ENCODE data around the gene IBA57.

IBA57 gene

GRCh38 chr1:228142701-228143136, 22.9 kb upstream of the IBA57 start:
- Histone ChIP-seq H3K36me3 (ENCODE audit: control insufficient read depth, insufficient read depth, low read length) (peaks cover 20% of the 10 kb centered on the region), H3K4me3 (replicated peaks; ENCODE audit: low read depth, low read length) (no peak overlapping the region), H3K27me3 (replicated peaks; ENCODE audit: control insufficient read depth, insufficient read depth, low read length) (no peaks in the 10 kb centered on the region)
- no peak for TF ChIP-seq CTCF (IDR thresholded peaks at IDR 0.05; ENCODE audit: insufficient read depth, low read length, poor library complexity, severe bottlenecking)
- DNase-seq (ENCODE audit: extremely low read depth, insufficient read length) = no peak

- Histone ChIP-seq H3K4me3 (replicated peaks; ENCODE audit: low read depth, low read length) (no peak overlapping the region), H3K36me3 (ENCODE audit: control insufficient read depth, insufficient read depth, low read length) (peaks cover 27% of the 10 kb centered on the region), H3K27me3 (replicated peaks; ENCODE audit: control insufficient read depth, insufficient read depth, low read length) (no peaks in the 10 kb centered on the region)
- TF ChIP-seq CTCF (IDR thresholded peaks at IDR 0.05; ENCODE audit: insufficient read depth, low read length, poor library complexity, severe bottlenecking) = no peak
- DNase-seq (ENCODE audit: extremely low read depth, insufficient read length) = no peak
Measured at GRCh38 chr1:228143480-228144192, 22.0 kb upstream of the IBA57 start.

- no peak overlapping the region for H3K4me3 ChIP-seq (replicated peaks; ENCODE audit: low read depth, low read length)
- peaks cover 32% of the 10 kb centered on the region for H3K36me3 ChIP-seq (ENCODE audit: control insufficient read depth, insufficient read depth, low read length)
- no peak for TF ChIP-seq CTCF (IDR thresholded peaks at IDR 0.05; ENCODE audit: insufficient read depth, low read length, poor library complexity, severe bottlenecking)
- no peaks in the 10 kb centered on the region for H3K27me3 ChIP-seq (replicated peaks; ENCODE audit: control insufficient read depth, insufficient read depth, low read length)
- DNase-seq (ENCODE audit: extremely low read depth, insufficient read length) = no peak
Measured at GRCh38 chr1:228144193-228144992, 21.2 kb upstream of the IBA57 start.

- no peaks in the 10 kb centered on the region for H3K27me3 ChIP-seq (replicated peaks; ENCODE audit: control insufficient read depth, insufficient read depth, low read length)
- no peak overlapping the region for H3K4me3 ChIP-seq (replicated peaks; ENCODE audit: low read depth, low read length)
- H3K36me3 ChIP-seq (ENCODE audit: control insufficient read depth, insufficient read depth, low read length) = peaks cover 32% of the 10 kb centered on the region
- no peak for TF ChIP-seq CTCF (IDR thresholded peaks at IDR 0.05; ENCODE audit: insufficient read depth, low read length, poor library complexity, severe bottlenecking)
- no peak for DNase-seq (ENCODE audit: extremely low read depth, insufficient read length)
Measured at GRCh38 chr1:228144993-228145343, 20.6 kb upstream of the IBA57 start.

GRCh38 chr1:228145463-228146416, 19.9 kb upstream of the IBA57 start:
- H3K27me3 ChIP-seq (replicated peaks; ENCODE audit: control insufficient read depth, insufficient read depth, low read length) = no peaks in the 10 kb centered on the region
- H3K4me3 ChIP-seq (replicated peaks; ENCODE audit: low read depth, low read length) = no peak overlapping the region
- TF ChIP-seq CTCF (IDR thresholded peaks at IDR 0.05; ENCODE audit: insufficient read depth, low read length, poor library complexity, severe bottlenecking) = no peak
- peaks cover 32% of the 10 kb centered on the region for H3K36me3 ChIP-seq (ENCODE audit: control insufficient read depth, insufficient read depth, low read length)
- DNase-seq (ENCODE audit: extremely low read depth, insufficient read length) = no peak

Measured in GM06990 (cell line).